GM18517 (cell line): ENCODE data around the gene HOMER2.
A peak's percentile ranks its signal among the peaks of the same experiment; 100 is the strongest.

ENCODE experiments used
- ATAC-seq: cut with Tn5 transposase; IDR thresholded peaks from one replicate; pipeline ENCODE4 v1.9.1; 2021; ENCODE audit warnings: mild to moderate bottlenecking, moderate library complexity; ENCODE audit not compliant: unreplicated experiment

Gene HOMER2

DNA sequence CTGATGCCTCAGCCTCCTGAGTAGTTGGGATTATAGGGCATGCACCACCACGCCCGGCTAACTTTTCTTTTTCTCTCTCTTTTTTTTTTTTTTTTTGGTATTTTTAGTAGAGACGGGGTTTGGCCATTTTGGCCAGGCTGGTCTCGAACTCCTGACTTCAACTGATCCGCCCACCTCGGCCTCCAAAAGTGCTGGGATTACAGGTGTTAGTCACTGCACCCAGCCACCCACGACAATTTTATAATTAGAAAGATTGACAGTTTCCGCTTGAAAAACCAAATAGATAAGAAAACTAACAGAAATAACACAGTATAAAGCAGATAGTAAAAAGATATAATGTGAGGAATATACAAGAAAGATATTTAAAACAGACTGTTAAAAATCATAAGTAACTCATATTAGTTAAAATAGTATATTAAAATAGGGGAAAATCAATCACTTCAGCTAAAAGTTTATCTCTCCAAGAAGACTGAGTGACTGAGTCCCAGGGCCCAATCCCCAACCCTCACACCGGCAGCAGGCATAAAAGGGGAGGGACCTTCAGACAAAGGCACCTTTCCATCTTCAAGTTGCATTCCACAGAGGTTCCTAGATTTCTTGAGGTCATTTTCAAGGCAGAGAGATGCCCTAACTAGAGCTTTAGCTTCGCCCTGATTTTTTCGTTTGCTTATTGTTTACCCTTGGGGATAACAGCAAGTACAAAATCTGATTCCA, 144.4 kb downstream of the HOMER2 start:
- ATAC-seq = no peak

DNA sequence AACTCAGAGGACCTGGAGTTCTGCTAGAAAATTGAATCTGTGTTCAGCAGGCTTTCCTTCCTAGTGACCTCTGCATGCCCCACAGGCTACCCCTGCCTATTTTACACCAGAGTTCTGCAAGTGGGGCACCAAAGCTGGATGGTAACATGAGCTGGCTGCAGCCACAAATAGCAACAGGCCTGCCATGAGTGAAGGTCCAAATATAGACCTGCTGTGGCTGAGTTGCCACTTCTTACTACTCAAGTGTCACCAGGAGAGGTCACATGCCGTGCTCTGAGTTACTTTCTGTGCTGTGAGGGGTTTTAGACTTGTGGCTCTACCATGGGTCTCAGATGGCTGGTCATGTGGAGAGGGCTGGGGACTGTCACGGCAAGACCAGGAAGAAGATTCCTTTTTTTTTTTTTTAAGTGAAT, 146.5 kb downstream of the HOMER2 start, which contains the start of gene FSD2:
FSD2 (minus strand) TSS at position 76 of the 413 bp plus-strand sequence. CDS start 18,679 bp downstream, outside the sequence.
- peak; percentile 49 for ATAC-seq

DNA sequence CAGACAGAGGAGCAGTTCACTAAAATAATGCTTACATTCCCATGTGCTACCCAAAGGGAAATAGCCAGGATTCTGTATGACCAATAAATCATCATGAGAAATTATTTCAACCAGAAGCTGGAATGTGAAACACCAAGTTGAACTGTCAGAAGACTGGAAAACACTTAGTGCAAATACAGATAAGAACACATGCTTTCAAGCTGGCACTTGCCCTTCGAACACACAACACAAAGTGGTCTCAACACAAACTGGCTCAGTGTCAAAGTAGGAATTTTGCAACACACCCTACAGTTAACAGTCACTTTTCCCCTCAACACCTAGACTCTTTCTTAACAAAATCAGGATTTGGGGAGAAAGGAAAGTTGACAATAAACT, 148.0 kb downstream of the HOMER2 start:
- ATAC-seq = no peak

DNA sequence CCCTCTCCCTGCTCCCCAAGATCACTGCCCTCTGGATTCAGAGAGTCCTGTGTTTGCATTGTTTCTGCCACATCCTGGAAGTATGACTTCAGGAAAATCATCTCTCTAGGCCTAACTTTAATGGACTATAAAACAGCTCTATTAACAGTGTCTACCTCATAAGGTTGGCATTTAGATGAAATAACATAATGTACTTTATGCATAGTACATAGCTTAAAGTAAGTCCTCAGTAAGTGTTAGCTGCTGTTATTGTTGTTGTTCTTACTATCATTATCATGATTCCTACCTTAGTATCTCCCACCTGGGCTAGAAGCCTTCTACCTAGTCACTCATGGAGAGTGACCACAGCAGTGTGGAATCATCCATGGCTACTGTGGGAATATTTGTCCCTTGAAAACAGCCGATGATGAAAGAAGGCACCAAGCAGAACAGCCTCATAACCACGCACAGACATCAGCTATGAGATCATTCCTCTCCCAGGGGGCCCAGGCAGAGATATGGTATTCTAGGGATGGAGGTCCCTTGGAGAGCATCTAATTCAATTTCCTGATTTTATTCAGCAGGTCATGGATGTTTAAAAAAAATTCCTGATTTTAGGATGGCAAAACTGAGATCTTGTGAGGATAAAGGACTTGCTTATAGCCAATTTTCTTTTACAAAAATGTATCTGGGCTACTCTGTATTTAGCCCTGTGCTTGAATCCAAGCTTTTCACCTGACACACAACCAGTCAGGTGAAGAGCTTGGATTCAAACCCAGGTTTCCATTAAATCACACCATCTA, 148.5 kb downstream of the HOMER2 start:
- ATAC-seq = no peak

DNA sequence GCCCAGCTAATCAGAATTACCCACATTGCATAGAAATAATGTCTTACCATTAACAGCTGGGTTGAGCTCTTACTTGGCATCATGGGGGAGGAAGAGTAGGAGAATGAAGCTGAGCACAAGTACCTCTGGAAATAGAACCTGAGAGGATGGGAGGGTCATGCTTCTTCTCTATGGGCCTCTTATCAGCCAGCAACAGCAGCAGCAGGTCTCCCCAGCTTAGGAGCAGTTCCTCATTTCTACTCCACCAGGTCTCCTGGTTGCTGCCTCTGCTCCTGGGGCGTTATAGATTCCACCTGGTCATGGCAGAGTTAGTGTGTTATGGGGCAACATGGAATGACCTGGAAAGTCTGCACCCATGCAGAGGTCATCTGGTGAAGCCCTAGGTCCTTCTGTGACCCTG, 150.0 kb downstream of the HOMER2 start:
- ATAC-seq = no peak

DNA sequence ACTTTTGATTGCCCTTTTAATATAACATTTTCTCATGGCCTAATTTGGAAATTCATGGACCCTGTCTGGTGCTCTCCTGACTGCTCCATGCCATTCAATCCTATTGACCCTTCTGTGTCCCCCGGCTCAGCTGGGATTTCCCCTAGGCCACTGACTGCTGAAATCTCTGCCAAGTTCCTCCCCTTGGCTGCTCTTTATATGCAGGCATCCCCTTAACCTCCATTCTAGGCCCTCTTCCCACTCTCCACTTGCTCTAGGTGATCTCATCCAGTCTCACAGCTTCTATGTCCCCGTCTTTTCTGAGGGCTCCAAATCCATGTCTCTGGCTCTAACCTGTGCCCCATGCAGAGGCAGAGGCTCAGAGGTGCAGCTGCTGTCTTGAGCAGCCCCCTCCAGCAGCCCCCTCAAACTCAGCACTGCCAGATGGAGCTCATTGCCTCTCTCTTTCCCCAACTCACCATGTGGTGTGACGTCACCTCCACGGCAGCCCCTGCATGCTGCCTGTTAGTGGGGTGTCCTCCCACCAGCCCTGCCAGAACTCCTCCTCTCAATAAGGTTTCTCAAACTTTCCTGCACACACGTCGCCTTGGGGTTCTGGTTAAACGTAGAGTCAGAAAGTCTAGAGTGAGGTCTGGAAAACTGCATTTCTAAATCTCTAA, 153.2 kb downstream of the HOMER2 start:
- ATAC-seq = no peak
